Measurements from ENCODE around the gene TLE6.
"Not testable (repeated sequence)": the region's sequence is repeated elsewhere in the genome, so short reads cannot be mapped to it uniquely, and the experiment has no call there.

The TLE6 gene

DNA sequence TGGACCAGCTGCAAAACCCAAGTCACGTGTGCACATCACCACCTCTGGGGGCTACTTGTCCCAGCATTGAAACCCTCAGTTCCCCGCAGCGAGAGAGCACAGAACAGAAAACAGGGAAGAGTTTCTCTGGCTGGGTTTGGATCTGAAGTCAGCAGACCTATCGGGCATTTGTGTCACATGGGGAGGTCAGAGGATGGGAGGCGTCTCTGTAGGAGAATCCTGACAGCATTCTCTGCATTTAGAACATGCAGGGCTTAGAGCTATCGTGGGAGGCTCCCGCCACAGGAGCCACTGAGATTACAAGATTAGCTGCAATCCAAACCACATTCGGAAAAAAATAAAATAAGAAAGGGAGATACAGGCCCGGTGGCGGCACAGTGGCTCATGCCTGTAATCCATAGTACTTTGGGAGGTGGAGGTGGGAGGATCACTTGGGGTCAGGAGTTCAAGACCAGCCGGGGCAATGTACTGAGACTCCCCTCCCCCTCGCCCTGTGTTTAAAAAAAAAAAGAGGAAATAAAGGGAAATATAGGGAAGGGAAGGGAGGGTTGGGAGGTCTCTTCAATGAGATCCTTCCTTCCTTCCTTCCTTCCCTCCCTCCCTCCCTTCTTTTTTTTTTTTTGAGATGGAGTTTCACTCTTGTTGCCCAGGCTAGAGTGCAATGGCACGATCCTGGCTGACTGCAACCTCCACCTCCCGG, 2.9 kb upstream of the TLE6 start:
- DNase-seq: no peak

GRCh38 chr19:2976609-2977000, 759 bp upstream of the TLE6 start:
- DNase-seq: no peak

DNA sequence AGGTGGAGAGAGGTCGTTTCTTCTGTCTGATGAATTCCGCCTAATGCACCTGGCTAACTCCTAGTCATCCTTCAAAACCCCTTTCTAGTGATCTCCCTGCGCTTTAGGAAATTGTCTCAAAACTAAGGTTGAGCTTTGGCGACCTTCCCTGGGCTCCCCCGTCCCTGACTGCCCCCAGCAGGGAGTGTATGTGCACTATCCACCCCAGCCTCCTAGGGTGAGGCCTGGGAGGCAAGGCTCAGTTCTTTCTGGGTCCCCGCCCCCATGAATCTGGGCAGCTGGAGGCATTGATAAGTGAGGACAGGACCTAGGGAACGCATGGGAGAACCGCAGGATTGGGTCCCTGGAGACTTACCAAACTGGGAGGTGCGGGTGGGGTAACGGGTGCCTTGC, 378 bp downstream of the TLE6 start:
- no peak for DNase-seq

DNA sequence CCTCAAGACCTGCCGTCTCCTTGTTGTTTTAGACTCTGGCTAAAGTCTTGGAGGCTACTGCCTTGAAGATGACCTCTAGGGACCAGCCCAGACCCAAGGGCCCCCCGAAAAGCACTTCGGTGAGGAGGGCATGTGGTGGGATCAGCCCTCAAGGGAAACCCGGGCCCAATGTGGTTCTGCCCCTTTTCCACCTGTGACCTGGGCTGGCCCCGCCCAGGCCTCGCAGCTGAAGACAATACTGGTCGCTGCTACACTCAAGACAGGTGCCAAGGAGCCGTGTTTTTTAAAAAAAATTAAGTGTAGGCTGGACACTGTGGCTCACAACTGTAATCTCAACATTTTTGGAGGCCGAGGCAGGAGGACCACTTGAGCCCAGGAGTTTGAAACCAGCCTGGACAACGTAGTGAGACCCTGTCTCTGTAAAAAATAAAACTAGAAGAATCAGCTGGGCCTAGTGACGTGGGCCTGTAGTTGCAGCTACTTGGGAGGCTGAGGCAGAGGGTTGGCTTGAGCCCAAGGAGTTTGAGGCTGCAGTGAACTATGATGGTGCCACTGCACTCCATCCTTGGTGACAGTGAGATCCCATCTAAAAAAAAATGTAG, 903 bp downstream of the TLE6 start:
- DNase-seq: no peak

DNA sequence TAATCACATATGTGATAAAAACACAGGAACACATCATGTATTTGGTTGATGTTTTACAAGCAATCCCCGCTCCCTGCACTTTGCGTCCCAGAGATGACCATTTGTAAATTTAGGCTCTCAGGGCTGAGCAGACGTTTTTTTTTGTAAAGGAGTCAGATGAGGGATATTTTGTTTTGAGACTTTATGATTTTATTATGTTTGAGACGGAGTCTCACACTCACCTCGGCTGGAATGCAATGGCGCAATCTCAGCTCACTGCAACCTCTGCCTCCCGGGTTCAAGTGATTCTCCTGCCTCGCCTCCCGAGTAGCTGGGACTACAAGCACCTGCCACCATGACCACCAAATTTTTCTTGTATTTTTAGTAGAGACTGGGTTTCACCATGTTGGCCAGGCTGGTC, 1.4 kb downstream of the TLE6 start:
- no peak for DNase-seq

DNA sequence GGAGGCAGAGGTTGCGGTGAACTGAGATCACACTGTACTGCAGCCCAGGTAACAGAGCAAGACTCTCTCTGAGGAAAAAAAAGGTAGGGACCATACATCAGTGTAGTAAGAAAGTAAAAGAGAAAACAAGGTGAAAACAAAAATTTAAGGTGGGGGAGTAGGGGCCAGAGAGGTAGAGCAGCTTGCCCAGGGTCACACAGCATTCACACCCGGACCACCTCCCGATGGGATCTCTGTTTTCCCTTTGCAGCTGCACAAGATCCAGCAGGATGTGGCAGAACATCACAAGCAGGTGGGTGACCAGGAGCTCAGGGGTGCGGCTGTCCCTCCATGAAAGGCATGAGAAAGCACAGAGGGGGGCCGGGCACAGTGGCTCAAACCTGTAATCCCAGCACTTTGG, 4.5 kb downstream of the TLE6 start:
- no peak for DNase-seq

DNA sequence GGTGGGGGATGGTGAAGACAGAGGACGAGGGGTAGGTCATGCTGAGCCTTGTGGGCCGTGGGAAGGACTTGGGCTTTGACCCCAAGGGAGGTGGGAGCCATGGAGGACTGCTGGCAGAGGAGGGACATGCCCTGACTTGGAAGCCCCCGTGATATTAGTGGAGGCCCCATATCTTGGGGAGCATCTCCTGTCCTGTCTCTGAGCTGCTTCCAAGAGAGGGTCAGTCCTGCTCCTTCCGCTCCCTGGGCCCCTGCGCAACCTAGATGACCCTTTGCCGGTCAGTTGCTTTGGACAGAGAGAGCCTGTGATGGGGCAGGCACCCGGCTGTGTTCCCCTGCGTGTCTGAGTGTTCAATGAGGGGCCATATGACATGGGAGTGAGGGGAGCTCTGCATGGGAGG, 5.2 kb downstream of the TLE6 start:
- no peak for DNase-seq

DNA sequence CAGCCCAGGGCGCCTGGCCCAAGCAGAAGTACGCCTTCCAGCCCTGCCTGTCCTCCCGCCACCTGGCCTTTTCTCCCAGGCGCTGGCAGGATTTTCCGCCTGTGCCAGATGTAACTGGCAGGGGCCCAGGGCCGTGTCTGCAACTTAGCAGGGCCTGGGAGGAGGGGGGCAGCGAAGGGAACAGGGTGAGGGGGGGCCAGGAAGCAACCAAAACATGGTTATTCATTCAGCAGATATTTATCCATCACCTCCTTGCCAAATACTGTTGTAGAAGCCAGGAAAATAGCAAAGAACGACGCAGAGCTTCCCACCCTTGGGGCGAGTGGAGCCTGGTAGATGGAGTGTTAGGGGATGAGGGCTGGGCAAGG, 5.6 kb downstream of the TLE6 start:
- no peak for DNase-seq

DNA sequence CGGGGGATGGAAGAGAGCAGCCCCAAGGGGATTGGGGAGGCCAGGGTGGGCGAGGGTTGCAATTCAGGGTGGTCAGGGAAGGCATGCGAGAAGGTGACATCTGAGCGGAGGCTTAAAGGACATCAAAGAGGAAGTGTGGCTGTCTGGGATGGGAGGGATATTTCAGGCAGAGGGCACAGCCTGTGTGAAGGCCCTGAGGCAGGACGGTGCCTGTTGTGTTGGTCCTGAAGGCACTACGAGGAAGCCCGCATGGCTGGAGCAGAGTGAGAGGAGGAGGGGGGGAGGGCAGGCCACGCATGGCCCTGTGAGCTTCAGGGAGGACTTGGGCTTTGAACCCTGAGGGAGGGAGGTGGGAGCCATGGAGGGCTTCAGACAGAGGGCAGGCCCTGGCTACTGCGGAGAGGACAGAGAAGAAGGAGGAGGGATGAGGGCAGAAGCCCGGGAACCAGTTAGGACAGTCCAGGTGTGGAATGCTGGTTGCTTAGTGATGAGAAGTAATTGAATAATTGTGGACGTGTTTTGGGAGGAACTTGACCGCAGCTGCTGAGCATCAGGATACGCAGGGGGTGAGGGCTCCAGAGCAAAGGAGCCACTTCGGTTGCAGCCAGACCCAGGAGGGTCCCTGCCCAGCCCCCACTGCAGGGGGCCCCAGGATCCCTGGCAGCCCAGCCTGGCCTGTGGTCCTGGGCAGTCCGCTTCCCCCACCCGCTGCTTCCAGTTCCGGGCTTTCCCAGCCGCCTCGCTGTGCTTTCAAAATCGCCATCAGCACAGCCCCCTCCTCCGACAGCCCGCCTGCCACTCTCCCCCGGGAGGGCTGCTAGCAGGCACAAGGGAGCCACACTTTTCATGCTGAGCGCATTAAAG, 6.2 kb downstream of the TLE6 start:
- DNase-seq: no peak

DNA sequence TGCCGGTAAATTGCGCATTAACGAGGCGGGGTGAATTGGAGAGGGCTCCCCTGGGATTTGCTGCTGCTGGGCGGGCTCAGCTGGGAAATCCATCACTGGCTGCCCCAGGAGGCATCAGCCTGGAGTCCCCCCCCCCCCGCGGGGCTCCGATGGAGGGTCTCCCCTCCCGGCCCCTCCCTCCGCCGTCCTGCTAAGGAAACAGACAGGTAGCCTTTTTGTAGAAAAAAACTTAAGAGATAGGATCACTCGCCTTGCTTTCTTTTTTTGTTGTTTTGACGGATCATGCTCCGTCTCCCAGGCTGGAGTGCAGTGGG, 6.8 kb downstream of the TLE6 start:
- DNase-seq: no peak

DNA sequence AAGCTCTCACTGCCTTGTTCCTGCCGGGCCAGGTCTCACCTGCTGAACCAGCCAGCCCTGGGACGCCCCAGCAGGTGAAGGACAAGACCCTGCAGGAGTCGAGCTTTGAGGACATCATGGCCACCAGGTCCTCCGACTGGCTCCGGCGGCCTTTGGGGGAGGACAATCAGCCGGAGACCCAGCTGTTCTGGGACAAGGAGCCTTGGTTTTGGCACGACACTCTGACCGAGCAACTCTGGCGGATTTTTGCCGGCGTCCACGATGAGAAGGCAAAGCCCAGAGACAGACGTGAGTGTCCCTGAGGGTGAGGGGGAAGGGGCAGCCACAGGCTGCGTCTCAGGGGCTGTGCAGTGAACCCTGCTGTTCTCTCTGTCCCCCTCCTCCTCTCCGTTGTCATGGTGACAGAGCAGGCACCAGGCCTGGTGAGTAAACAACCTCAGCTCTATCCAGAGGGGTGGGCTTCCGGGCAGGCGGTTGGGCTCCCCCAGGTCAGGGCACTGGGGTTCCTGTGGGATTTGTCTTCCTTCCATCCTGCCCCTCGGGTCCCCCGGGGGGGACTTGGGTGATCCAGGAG, 9.7 kb downstream of the TLE6 start:
- no peak for DNase-seq

GRCh38 chr19:2987797-2988196, 10.4 kb downstream of the TLE6 start:
- DNase-seq: no peak

DNA sequence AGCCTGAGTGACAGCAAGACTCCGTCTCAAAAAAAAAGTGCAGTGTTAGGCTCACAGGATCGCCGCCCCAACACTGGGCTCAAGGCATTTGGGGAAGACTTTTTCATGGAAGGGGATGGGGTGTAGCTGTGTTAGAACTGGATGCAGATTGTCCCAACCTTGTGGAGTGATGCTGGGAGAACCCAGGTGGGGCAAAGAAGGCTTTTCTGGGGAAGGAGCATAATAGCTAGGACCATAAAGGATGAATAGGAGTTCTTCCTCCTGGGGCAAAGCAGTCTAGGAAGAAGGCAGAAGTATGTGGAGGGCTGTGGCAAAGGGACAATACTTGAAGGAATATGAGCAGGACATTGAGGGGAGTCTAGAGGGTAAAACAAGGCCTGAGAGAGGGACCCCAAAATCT, 11.2 kb downstream of the TLE6 start:
- no peak for DNase-seq

DNA sequence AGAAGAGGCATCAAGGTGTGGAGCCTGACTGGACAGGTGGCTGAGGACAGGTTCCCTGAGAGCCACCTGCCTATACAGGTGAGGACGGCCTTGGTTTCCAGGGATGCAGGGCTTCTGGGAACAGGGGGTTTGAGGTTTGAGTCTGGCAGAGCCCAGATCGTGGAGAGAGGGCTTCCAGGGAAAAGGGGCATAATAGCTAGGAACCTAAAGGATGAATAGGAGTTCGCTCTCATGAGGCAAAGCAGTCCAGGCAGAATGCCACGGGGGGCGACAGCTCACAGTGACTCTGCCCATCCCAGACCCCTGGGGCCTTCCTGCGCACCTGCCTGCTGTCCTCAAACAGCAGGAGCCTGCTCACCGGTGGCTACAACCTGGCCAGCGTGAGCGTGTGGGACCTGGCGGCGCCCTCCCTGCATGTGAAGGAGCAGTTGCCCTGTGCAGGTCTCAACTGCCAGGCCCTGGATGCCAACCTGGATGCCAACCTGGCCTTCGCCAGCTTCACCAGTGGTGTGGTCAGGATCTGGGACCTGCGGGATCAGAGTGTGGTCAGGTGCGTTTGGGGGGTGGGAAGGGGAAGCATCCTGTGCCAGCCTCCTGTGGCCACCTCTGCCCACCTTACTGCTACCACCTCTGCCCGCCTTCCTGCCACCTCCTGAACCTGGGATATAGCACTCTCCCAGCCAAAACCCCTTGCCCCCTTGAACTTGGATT, 12.0 kb downstream of the TLE6 start:
- DNase-seq: no peak

- not testable (repeated sequence) for DNase-seq
Measured at GRCh38 chr19:2992333-2992732, 15.0 kb downstream of the TLE6 start.

DNA sequence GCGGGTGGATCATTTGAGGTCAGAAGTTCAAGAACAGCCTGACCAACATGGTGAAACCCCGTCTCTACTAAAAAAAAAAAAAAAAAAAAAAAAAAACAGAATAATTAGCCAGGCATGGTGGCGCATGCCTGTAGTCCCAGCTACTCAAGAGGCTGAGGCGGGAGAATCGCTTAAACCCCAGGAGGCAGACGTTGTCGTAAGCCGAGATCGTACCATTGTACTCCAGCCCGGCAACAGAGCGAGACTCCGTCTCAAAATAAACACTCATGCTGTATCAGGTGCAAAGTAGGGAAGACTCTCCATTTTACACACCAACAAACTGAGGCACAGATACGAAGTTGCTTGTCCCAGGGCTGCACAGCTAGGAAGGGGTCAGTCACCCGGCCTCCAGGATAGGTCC, 15.6 kb downstream of the TLE6 start:
- no peak for DNase-seq

GRCh38 chr19:2993579-2993978, 16.2 kb downstream of the TLE6 start:
- no peak for DNase-seq

DNA sequence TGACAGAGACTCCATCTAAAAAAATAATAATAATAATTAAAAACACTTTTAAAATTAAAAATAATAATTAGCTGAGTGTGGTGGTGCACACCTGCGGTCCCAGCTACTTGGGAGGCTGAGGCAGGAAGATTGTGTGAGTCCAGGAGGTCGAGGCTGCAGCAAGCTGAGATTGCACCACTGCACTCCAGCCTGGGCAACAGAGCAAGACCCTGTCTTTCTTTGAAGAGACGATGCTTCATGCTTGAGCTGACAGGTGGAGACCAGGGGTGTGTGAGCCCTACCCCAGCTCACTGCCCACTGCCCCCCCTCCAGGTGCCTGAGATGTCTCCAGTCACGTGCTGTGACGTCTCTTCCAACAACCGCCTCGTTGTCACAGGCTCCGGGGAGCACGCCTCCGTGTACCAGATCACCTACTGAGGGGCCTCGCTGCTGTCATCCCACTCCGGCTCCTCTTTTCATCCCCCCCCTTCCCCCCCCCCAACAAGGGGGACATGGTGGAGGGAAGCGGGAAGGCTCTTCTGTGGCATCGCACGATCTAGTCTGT, 17.3 kb downstream of the TLE6 start:
- DNase-seq: no peak

DNA sequence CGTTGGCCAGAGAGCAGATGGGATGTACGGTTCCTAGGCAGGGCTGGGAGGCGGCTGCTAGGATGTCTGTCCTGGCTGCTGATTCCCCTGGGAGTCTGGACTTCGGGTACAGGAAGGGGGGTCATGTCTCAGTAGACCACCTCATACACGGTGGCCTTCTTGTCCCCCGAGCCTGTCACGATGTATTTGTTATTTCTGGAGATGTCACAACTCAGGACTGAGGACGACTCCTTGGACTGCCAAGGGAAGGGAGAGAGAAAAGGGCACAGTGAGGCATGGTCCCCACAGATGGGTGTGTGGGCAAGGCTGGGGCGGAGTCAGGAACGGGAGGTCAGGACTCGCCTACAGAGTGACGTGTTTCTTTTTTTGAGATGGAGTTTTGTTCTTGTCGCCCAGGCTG, 20.4 kb downstream of the TLE6 start:
- DNase-seq: no peak

DNA sequence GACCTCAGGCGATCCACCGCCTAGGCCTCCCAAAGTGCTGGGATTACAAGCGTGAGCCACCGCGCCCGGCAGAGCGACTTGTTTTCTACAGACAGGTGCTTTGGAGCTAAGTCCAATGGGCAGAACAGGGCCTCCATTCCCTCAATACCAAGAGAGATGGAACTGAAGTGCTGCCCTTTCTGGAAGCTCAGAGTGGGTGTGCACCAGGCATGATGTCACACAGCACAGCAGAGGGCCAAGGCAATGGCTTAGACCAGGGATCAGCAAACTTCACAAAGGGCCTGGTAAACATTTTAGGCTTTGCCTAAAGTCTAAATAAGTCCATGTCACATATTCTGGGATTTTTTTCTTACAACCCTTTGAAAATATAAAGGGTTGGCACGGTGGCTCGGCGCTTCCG, 21.3 kb downstream of the TLE6 start:
- DNase-seq: no peak

DNA sequence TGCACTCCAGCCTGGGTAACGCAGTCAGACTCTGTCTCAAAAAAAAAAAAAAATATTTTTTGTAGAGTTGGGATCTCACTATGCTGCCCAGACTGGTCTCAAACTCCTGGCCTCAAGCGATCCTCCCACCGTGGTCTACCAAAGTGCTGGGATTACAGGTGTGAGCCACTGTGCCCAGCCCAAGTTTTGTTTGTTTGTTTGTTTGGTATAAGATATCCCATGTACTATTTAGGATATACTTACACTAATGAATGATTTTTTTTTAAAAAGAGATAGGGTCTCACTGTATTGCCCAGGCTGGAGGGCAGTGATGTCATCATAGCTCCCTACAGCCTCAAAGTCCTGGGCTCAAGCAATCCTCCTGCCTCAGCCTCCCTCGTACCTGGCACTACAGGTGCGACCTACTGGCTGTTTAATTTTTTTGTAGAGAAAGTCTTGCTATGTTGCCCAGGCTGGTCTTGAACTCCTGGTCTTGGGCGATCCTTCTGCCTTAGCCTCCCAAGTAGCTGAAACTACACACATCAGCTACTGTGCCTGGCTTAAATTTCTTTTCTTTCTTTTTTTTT, 24.0 kb downstream of the TLE6 start:
- DNase-seq: no peak

GRCh38 chr19:3003046-3003445, 25.7 kb downstream of the TLE6 start:
- DNase-seq: no peak

- DNase-seq: no peak
Measured at GRCh38 chr19:3004522-3004921, 27.2 kb downstream of the TLE6 start.

Data from activated CD4-positive, alpha-beta T cell treated with anti-CD3 and anti-CD28 coated beads for 1 hour (primary cell).